Measurements from ENCODE around the gene SS18L1. TPM values are rescaled to one million over a fixed set of nuclear protein-coding genes. Genes with fewer than 3 reads are reported as not detected.
A peak's percentile ranks its signal among the peaks of the same experiment; 100 is the strongest.

Gene SS18L1
- total RNA-seq, 4 donors from 2014 or later, result 0.51 to 21.7 (median 12.8) TPM

DNA sequence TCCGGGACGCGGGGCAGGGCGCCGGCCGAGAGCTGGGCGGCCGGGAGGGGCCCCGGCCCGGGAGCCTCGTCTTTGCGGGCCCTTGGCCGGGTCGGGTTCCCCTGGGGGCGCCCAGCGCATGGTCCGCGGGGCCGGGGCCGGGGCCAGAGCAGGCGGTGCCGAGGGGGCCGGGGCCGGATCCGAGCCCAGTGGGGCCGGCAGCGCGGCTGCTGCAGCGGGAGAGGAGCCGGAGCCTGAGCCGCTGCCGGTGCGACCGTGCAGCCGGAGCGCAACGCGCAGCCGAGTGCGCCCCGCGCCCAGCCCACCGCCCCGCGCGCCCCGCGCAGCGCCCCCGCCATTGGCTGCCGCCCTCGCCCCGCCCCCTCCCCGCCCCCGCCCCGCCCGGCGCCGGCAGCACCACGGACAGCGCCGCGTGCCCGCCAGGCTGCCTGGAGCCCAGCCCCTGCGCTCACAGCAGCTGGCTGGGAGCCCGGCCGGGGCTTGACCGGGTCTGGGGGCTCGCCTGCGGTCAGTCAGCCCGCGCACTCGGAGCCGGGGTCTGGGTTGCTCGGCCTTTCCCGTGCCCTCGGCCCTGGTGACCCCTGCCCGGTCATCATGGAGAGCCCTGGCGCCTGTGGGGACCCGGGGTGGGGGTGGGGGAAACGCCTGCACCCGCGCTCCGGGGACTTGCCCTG, 76.6 kb downstream of the SS18L1 start, which contains the start of gene HRH3:
Gene HRH3 (minus strand): TSS at position 287 of the 674 bp plus-strand sequence. CDS start 308 bp downstream, outside the sequence.
- no peaks in the 10 kb centered on the region for H3K36me3 ChIP-seq
- H3K9me3 ChIP-seq, result no peaks in the 10 kb centered on the region
- H3K27me3 ChIP-seq, result peaks cover 8 to 40% of the 10 kb centered on the region in 2 donors
- DNase-seq, result peak in 1 of 2 donors; percentile 27
- no peak within 1 kb of the TSS for H3K27ac ChIP-seq
- no peak within 1 kb of the TSS for H3K4me3 ChIP-seq
- intact Hi-C loops (cut with DNase I; ENCODE audit: low total_unique reads), result no loop called here
- H3K4me1 ChIP-seq, result peaks cover 0 to 14% of the 10 kb centered on the region in 2 donors
- no peak for TF ChIP-seq POLR2A (IDR thresholded peaks at IDR 0.05)
- TF ChIP-seq, protein P1, sequence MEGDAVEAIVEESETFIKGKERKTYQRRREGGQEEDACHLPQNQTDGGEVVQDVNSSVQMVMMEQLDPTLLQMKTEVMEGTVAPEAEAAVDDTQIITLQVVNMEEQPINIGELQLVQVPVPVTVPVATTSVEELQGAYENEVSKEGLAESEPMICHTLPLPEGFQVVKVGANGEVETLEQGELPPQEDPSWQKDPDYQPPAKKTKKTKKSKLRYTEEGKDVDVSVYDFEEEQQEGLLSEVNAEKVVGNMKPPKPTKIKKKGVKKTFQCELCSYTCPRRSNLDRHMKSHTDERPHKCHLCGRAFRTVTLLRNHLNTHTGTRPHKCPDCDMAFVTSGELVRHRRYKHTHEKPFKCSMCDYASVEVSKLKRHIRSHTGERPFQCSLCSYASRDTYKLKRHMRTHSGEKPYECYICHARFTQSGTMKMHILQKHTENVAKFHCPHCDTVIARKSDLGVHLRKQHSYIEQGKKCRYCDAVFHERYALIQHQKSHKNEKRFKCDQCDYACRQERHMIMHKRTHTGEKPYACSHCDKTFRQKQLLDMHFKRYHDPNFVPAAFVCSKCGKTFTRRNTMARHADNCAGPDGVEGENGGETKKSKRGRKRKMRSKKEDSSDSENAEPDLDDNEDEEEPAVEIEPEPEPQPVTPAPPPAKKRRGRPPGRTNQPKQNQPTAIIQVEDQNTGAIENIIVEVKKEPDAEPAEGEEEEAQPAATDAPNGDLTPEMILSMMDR (IDR thresholded peaks at IDR 0.05), result no peak

DNA sequence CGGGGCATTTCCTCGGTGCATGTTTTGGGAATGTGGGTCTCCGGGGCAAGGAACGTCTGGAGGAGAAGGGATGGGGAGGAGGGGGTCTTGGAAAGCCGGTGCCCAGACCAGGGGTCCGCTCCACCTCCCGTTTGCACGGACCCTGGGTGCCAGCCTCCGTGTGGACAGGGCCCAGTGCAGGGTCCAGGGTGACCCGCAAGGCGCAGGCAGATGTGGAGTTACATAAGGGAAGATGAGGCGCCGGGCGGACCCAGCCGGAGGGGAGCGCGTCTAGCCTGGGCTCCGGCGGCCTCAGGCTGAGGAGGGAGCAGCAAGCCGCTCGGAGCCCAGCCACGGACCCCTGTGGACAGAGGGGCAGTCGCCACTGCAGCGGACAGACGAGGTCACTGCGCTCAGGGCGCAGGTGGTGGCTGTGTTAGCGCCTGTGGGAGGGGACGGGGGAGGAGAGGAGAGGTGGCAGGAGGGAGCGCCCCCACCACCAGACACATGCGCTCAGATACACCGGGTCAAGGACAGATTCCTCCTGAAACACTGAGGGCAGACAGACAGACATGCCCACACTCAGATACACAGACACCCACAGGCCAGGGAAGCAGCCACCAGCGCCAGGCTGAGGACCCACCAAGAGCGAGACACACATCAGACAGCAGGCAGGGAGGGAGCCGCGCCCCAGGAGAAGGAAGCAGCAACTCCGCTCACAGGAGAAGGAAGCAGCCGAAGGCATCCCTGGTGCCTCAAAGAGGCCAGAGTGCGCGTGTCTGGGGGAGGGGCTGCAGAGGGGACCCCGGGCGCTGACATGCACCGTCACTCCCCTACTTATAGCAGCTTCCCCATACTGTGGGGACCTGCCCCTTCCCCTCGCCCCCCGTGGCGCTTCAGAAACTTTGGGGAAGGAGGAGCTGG, 77.3 kb downstream of the SS18L1 start:
- H3K27me3 ChIP-seq, result peaks cover 8 to 40% of the 10 kb centered on the region in 2 donors
- intact Hi-C loops (cut with DNase I; ENCODE audit: low total_unique reads), result no loop called here
- TF ChIP-seq, protein P1 (IDR thresholded peaks at IDR 0.05), result no peak
- TF ChIP-seq POLR2A (IDR thresholded peaks at IDR 0.05), result no peak
- no peaks in the 10 kb centered on the region for H3K9me3 ChIP-seq
- no peak for DNase-seq
- H3K4me3 ChIP-seq, result no peak overlapping the region
- no peaks in the 10 kb centered on the region for H3K36me3 ChIP-seq
- no peak overlapping the region for H3K27ac ChIP-seq
- peaks cover 0 to 14% of the 10 kb centered on the region in 2 donors for H3K4me1 ChIP-seq

DNA sequence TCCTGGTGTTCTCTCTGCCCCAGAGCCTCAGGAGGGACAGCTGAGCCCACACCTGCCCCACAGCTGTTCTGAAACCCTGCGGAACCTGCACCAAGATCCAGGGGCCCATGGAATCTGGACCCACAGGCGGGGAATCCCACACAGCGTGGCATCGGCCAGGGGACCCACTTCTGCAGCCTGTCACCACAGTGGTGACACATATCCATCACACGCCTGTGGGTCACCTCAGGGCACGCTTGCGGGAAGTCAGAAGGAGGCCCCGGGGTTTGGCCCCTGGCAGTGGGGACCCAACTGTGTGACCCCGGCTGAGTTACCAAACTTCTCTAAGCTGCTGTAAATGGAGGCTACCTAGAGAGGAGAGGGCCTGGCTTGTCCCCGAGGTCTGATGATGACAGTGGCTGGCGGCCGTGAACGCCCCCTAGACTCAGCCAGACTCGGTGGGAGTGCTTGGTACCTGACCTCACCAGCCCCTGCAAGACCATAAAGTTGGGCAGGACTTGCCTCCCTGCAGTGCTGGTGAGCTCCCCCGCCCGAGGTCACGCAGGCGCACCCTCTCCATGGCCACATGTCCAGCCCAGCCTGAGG, 78.8 kb downstream of the SS18L1 start:
- H3K36me3 ChIP-seq, result no peaks in the 10 kb centered on the region
- no peak overlapping the region for H3K27ac ChIP-seq
- H3K4me3 ChIP-seq, result no peak overlapping the region
- TF ChIP-seq, protein P1 (IDR thresholded peaks at IDR 0.05), result no peak
- TF ChIP-seq POLR2A (IDR thresholded peaks at IDR 0.05), result no peak
- peaks cover 0 to 14% of the 10 kb centered on the region in 2 donors for H3K4me1 ChIP-seq
- H3K9me3 ChIP-seq, result no peaks in the 10 kb centered on the region
- peaks cover 8 to 34% of the 10 kb centered on the region in 2 donors for H3K27me3 ChIP-seq
- intact Hi-C loops (cut with DNase I; ENCODE audit: low total_unique reads), result no loop called here
- no peak for DNase-seq

DNA sequence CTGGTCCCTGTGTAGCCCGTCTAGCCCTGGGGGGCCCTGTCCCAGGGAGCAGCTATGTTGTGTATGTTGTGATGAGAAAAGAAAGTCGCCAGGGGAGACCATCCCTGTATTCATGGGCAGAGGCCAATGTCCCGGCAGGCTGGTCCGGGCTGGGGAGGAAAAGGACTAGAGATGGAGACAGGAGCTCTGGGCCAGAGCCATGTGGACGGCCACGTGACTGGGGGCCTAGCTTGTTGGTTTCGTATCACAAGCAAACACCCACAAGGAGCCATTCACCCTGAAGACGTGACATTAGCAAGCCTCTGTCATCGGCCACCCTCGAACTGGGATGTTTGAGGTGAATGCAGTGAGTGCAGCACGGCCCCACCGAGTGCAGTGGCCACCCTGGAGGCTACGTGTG, 79.4 kb downstream of the SS18L1 start:
- H3K27ac ChIP-seq, result no peak overlapping the region
- intact Hi-C loops (cut with DNase I; ENCODE audit: low total_unique reads), result no loop called here
- DNase-seq, result no peak
- H3K36me3 ChIP-seq, result no peaks in the 10 kb centered on the region
- no peak overlapping the region for H3K4me3 ChIP-seq
- no peaks in the 10 kb centered on the region for H3K9me3 ChIP-seq
- peaks cover 8 to 31% of the 10 kb centered on the region in 2 donors for H3K27me3 ChIP-seq
- H3K4me1 ChIP-seq, result peaks cover 0 to 14% of the 10 kb centered on the region in 2 donors
- TF ChIP-seq POLR2A (IDR thresholded peaks at IDR 0.05), result no peak
- TF ChIP-seq, protein P1 (IDR thresholded peaks at IDR 0.05), result no peak

All from uterus (tissue), 4 donors.